SK-N-SH treated with all-trans-retinoic acid at 6 μM for 48 hours (cell line): ENCODE results near the gene KLHL35.

Source experiments
- ATAC-seq: fragments of 200-7000 bp; cut with Tn5 transposase; 3 replicates; pipeline ENCODE4 v1.9.1; 2020; ENCODE audit warnings: mild to moderate bottlenecking, moderate library complexity
- ARNTL ChIP-seq: fragments of 450-650 bp; formaldehyde crosslinking; IDR thresholded peaks from 2 replicates; pipeline ENCODE4 v1.5.0; 2020; ENCODE audit warnings: low read depth, mild to moderate bottlenecking, moderate library complexity, borderline replicate concordance
- BACH2 ChIP-seq: fragments of 250-450 bp; sonication (Bioruptor Pico); IDR thresholded peaks from 2 replicates; pipeline ENCODE4 v1.9.0; 2021; ENCODE audit warnings: mild to moderate bottlenecking, borderline replicate concordance
- CREB5 ChIP-seq: fragments of 250-450 bp; sonication (Bioruptor Pico); IDR thresholded peaks from 2 replicates; pipeline ENCODE4 v1.5.1; 2020; ENCODE audit warnings: low read depth, mild to moderate bottlenecking, moderate library complexity
- CSRNP3 ChIP-seq: fragments of 250-450 bp; sonication (Bioruptor Pico); IDR thresholded peaks from 2 replicates; pipeline ENCODE4 v1.5.1; 2021; ENCODE audit warnings: mild to moderate bottlenecking, moderate library complexity
- ESRRG ChIP-seq: fragments of 250-450 bp; sonication (Bioruptor Pico); IDR thresholded peaks from 2 replicates; pipeline ENCODE4 v1.6.1; 2021; ENCODE audit warnings: mild to moderate bottlenecking
- GLIS3 ChIP-seq: fragments of 250-450 bp; sonication (Bioruptor Pico); IDR thresholded peaks from 2 replicates; pipeline ENCODE4 v1.5.0; 2020; ENCODE audit warnings: mild to moderate bottlenecking, moderate library complexity
- ISL1 ChIP-seq: fragments of 250-450 bp; sonication (Bioruptor Pico); IDR thresholded peaks from 2 replicates; pipeline ENCODE4 v2.1.2; 2022; ENCODE audit warnings: mild to moderate bottlenecking, moderate library complexity
- POU6F1 ChIP-seq: fragments of 250-450 bp; sonication (Bioruptor Pico); IDR thresholded peaks from 2 replicates; pipeline ENCODE4 v1.8.0; 2021; ENCODE audit warnings: low read depth, mild to moderate bottlenecking, moderate library complexity, borderline replicate concordance
- PPARA ChIP-seq: fragments of 250-450 bp; sonication (Bioruptor Pico); IDR thresholded peaks from 2 replicates; pipeline ENCODE4 v1.5.0; 2020; ENCODE audit warnings: mild to moderate bottlenecking, borderline replicate concordance
- SNAI2 ChIP-seq: fragments of 250-450 bp; sonication (Bioruptor Pico); IDR thresholded peaks from 2 replicates; pipeline ENCODE4 v1.5.0; 2020; ENCODE audit warnings: mild to moderate bottlenecking, moderate library complexity
- TCF4 ChIP-seq: fragments of 250-450 bp; sonication (Bioruptor Pico); IDR thresholded peaks from 2 replicates; pipeline ENCODE4 v1.8.0; 2021; ENCODE audit warnings: mild to moderate bottlenecking, moderate library complexity, borderline replicate concordance
- TOX ChIP-seq: fragments of 250-450 bp; sonication (Bioruptor Pico); IDR thresholded peaks from 2 replicates; pipeline ENCODE4 v1.8.0; 2021; ENCODE audit warnings: mild to moderate bottlenecking, moderate library complexity, borderline replicate concordance
- TSHZ2 ChIP-seq: fragments of 250-450 bp; sonication (Bioruptor Pico); IDR thresholded peaks from 2 replicates; pipeline ENCODE4 v1.5.0; 2020; ENCODE audit warnings: mild to moderate bottlenecking, moderate library complexity
- ZFP3 ChIP-seq: fragments of 250-450 bp; sonication (Bioruptor Pico); IDR thresholded peaks from 2 replicates; pipeline ENCODE4 v1.5.0; 2020; ENCODE audit warnings: mild to moderate bottlenecking, moderate library complexity
- ZNF565 ChIP-seq: fragments of 450-650 bp; formaldehyde crosslinking; conservative IDR thresholded peaks from 2 replicates; pipeline ENCODE4 v1.5.0; 2020; ENCODE audit warnings: low read depth, mild to moderate bottlenecking, moderate library complexity
- ZNF70 ChIP-seq: fragments of 450-650 bp; formaldehyde crosslinking; IDR thresholded peaks from 2 replicates; pipeline ENCODE4 v1.5.0; 2020; ENCODE audit warnings: mild to moderate bottlenecking, moderate library complexity
- ZNF8 ChIP-seq: fragments of 450-650 bp; formaldehyde crosslinking; IDR thresholded peaks from 2 replicates; pipeline ENCODE4 v1.5.0; 2020; ENCODE audit warnings: mild to moderate bottlenecking, moderate library complexity

The KLHL35 gene

GRCh38 chr11:75475767-75476650 lies 43.0 kb upstream of the KLHL35 start:
- TF ChIP-seq ISL1 (CRISPR knock-in tag) (no peak), ESRRG (CRISPR knock-in tag) (no peak), TSHZ2 (CRISPR knock-in tag) (no peak), POU6F1 (no peak), ZFP3 (CRISPR knock-in tag) (no peak), TOX (CRISPR knock-in tag) (no peak), ZNF565 (CRISPR knock-in tag) (no peak), BACH2 (CRISPR knock-in tag) (no peak), ZNF70 (CRISPR knock-in tag) (no peak), CREB5 (no peak), ZNF8 (CRISPR knock-in tag) (no peak), TCF4 (no peak), GLIS3 (CRISPR knock-in tag) (no peak), CSRNP3 (CRISPR knock-in tag) (no peak), PPARA (CRISPR knock-in tag) (no peak)
- ATAC-seq = peak; percentile 28

GRCh38 chr11:75474878-75475766 lies 42.1 kb upstream of the KLHL35 start:
- ATAC-seq = peak; percentile 52
- TF ChIP-seq SNAI2 (CRISPR knock-in tag) (no peak), TSHZ2 (CRISPR knock-in tag) (no peak), ARNTL (no peak), POU6F1 (no peak)
